GM19240 (cell line): Measurements from ENCODE around the gene KRTAP24-1.

Source experiments
- DNase-seq: peaks from one replicate; pipeline ENCODE4 v3.0.0; 2011; ENCODE audit warnings: low spot score; ENCODE audit not compliant: insufficient read length

KRTAP24-1 gene

GRCh38 chr21:30282850-30283249 lies at the start of gene KRTAP24-1:
Gene KRTAP24-1 (minus strand): TSS chr21:30282950. CDS start chr21:30282932, 18 bp downstream.
- no peak for DNase-seq

GRCh38 chr21:30329203-30329875 lies 46.6 kb upstream of the KRTAP24-1 start:
- no peak for DNase-seq

GRCh38 chr21:30326390-30326789 lies 43.6 kb upstream of the KRTAP24-1 start:
- no peak for DNase-seq

- DNase-seq, result no peak
These were observed 37.5 kb upstream of the KRTAP24-1 start, which contains the start of gene KRTAP26-1 for GRCh38 chr21:30320215-30320614. Gene KRTAP26-1 (minus strand): TSS chr21:30320315. CDS start chr21:30320035, 280 bp downstream.

- DNase-seq, result no peak
These were observed 33.0 kb upstream of the KRTAP24-1 start for GRCh38 chr21:30315701-30316100.

- DNase-seq, result no peak
These were observed 24.1 kb upstream of the KRTAP24-1 start for GRCh38 chr21:30306884-30307283.

- DNase-seq, result no peak
These were observed 22.4 kb upstream of the KRTAP24-1 start for GRCh38 chr21:30305136-30305535.

- DNase-seq, result no peak
These were observed 6.5 kb upstream of the KRTAP24-1 start, which contains the start of gene KRTAP25-1 for GRCh38 chr21:30289215-30289614. Gene KRTAP25-1 (minus strand): TSS chr21:30289514. CDS start chr21:30289490, 24 bp downstream.

GRCh38 chr21:30271611-30272010 lies 11.1 kb downstream of the KRTAP24-1 start:
- no peak for DNase-seq

GRCh38 chr21:30271156-30271555 lies 11.6 kb downstream of the KRTAP24-1 start:
- no peak for DNase-seq

GRCh38 chr21:30269803-30270530 lies 12.8 kb downstream of the KRTAP24-1 start:
- DNase-seq, result no peak

GRCh38 chr21:30268608-30269197 lies 14.0 kb downstream of the KRTAP24-1 start:
- no peak for DNase-seq

GRCh38 chr21:30257773-30258172 lies 25.0 kb downstream of the KRTAP24-1 start:
- no peak for DNase-seq

- DNase-seq, result no peak
These were observed 26.6 kb downstream of the KRTAP24-1 start for GRCh38 chr21:30256100-30256499.

GRCh38 chr21:30255679-30256078 lies 27.1 kb downstream of the KRTAP24-1 start:
- DNase-seq, result no peak

GRCh38 chr21:30251781-30252180 lies 31.0 kb downstream of the KRTAP24-1 start:
- DNase-seq, result no peak

- DNase-seq, result no peak
These were observed 32.8 kb downstream of the KRTAP24-1 start for GRCh38 chr21:30249936-30250335.

GRCh38 chr21:30248844-30249243 lies 33.9 kb downstream of the KRTAP24-1 start:
- no peak for DNase-seq

- no peak for DNase-seq
These were observed 37.7 kb downstream of the KRTAP24-1 start for GRCh38 chr21:30245061-30245460.

GRCh38 chr21:30243691-30244090 lies 39.1 kb downstream of the KRTAP24-1 start:
- no peak for DNase-seq

- DNase-seq, result no peak
These were observed 42.1 kb downstream of the KRTAP24-1 start for GRCh38 chr21:30240661-30241060.

GRCh38 chr21:30238168-30238567 lies 44.6 kb downstream of the KRTAP24-1 start:
- DNase-seq, result no peak
